ENCODE data around the gene ZNF785. TPM values are rescaled to one million over a fixed set of nuclear protein-coding genes. Genes with fewer than 3 reads are reported as not detected.

ZNF785 gene
- total and polyA plus RNA-seq, 7 donors: 0.92 to 19.9 (median 7.8) TPM

- H3K36me3 ChIP-seq: peaks cover 0 to 46% (median 12%) of the 10 kb centered on the region in 4 donors
- TF ChIP-seq POLR2AphosphoS5 (IDR thresholded peaks at IDR 0.05): no peak
- TF ChIP-seq CTCF (IDR thresholded peaks at IDR 0.05): no peak
- TF ChIP-seq EP300 (IDR thresholded peaks at IDR 0.05): no peak
- no peak for TF ChIP-seq POLR2A (IDR thresholded peaks at IDR 0.05)
- peak overlapping the region; percentile 96 to 99 (median 97) for H3K27ac ChIP-seq
- intact Hi-C loops (cut with DNase I): no loop called here
- H3K27me3 ChIP-seq: no peaks in the 10 kb centered on the region
- H3K4me1 ChIP-seq: peaks cover 0 to 23% (median 16%) of the 10 kb centered on the region in 4 donors
- DNase-seq: peak; percentile 79
- peak overlapping the region; percentile 69 to 96 (median 83) for H3K4me3 ChIP-seq
- WGBS, 2 donors: 12 to 15% methylated on average over 40 of the region's 40 CpGs
- no peaks in the 10 kb centered on the region for H3K9me3 ChIP-seq
Measured at GRCh38 chr16:30609002-30609925, 23.8 kb upstream of the ZNF785 start.

GRCh38 chr16:30606004-30606403 is 20.5 kb upstream of the ZNF785 start:
- no peak for DNase-seq
- Histone ChIP-seq H3K36me3 (peaks cover 5 to 62% (median 21%) of the 10 kb centered on the region in 4 donors), H3K27me3 (no peaks in the 10 kb centered on the region), H3K4me1 (peaks cover 0 to 31% (median 20%) of the 10 kb centered on the region in 4 donors), H3K27ac (no peak overlapping the region), H3K9me3 (no peaks in the 10 kb centered on the region), H3K4me3 (no peak overlapping the region)
- TF ChIP-seq CTCF (IDR thresholded peaks at IDR 0.05): no peak
- TF ChIP-seq EP300 (IDR thresholded peaks at IDR 0.05): no peak
- TF ChIP-seq POLR2A (IDR thresholded peaks at IDR 0.05): no peak
- TF ChIP-seq POLR2AphosphoS5 (IDR thresholded peaks at IDR 0.05): no peak
- 99% methylated on average over 3 of the region's 3 CpGs for WGBS, 2 donors
- intact Hi-C loops (cut with DNase I): no loop called here

- intact Hi-C loops (cut with DNase I): no loop called here
- H3K36me3 ChIP-seq: peaks cover 5 to 62% (median 21%) of the 10 kb centered on the region in 4 donors
- peaks cover 0 to 25% (median 17%) of the 10 kb centered on the region in 4 donors for H3K4me1 ChIP-seq
- H3K9me3 ChIP-seq: no peaks in the 10 kb centered on the region
- TF ChIP-seq POLR2A (IDR thresholded peaks at IDR 0.05) (no peak), EP300 (IDR thresholded peaks at IDR 0.05) (no peak), POLR2AphosphoS5 (IDR thresholded peaks at IDR 0.05) (no peak), CTCF (IDR thresholded peaks at IDR 0.05) (no peak)
- H3K27me3 ChIP-seq: no peaks in the 10 kb centered on the region
- no peak overlapping the region for H3K27ac ChIP-seq
- no peak for DNase-seq
- H3K4me3 ChIP-seq: no peak overlapping the region
- 92 to 96% methylated on average over 15 of the region's 15 CpGs for WGBS, 2 donors
Measured at GRCh38 chr16:30605158-30605557, 19.7 kb upstream of the ZNF785 start.

GRCh38 chr16:30604316-30604947 is 18.9 kb upstream of the ZNF785 start:
- H3K9me3 ChIP-seq: no peaks in the 10 kb centered on the region
- no peaks in the 10 kb centered on the region for H3K27me3 ChIP-seq
- no peak overlapping the region for H3K27ac ChIP-seq
- WGBS, 2 donors: 92 to 95% methylated on average over 49 of the region's 49 CpGs
- peaks cover 5 to 62% (median 21%) of the 10 kb centered on the region in 4 donors for H3K36me3 ChIP-seq
- H3K4me1 ChIP-seq: peaks cover 0 to 24% (median 16%) of the 10 kb centered on the region in 4 donors
- intact Hi-C loops (cut with DNase I): no loop called here
- DNase-seq: no peak
- H3K4me3 ChIP-seq: no peak overlapping the region
- TF ChIP-seq POLR2AphosphoS5 (IDR thresholded peaks at IDR 0.05): no peak
- no peak for TF ChIP-seq EP300 (IDR thresholded peaks at IDR 0.05)
- TF ChIP-seq CTCF (IDR thresholded peaks at IDR 0.05): no peak
- TF ChIP-seq POLR2A (IDR thresholded peaks at IDR 0.05): no peak
